Activated T-helper 1 cell treated with Interleukin-2 at 50 U/mL for 16 hours (primary cell): ENCODE measurements around the gene PTPRM.

Experiments
- DNase-seq: peaks from one replicate; pipeline ENCODE4 v3.0.0-alpha.2; 2020; ENCODE audit warnings: low read depth

PTPRM gene

GRCh38 chr18:7809455-7809854 is 242.3 kb downstream of the PTPRM start:
- DNase-seq: no peak

GRCh38 chr18:7809978-7810377 is 242.9 kb downstream of the PTPRM start:
- DNase-seq: no peak

GRCh38 chr18:7812431-7813063 is 245.4 kb downstream of the PTPRM start:
- DNase-seq: no peak

DNA sequence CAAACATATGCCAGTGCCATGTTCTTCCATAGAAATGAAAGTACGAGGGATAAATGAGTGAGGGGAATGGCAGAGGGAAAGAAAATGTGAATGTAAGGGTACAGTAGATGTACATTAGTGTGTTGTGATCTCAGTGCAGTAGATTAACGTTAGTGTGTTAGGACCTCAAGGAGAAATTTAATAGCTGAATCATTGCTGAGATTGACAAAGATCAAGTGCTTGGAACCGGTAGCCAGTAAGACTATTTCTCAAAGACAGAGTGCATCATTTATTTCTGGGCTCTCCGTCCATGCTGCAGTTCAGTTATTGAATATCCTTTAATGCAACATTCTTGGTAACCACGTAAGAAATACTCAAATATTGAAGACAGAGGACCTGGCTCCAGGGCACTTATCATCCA is 246.0 kb downstream of the PTPRM start:
- no peak for DNase-seq

GRCh38 chr18:7814754-7815315 is 247.7 kb downstream of the PTPRM start:
- no peak for DNase-seq

- DNase-seq: no peak
Measured at GRCh38 chr18:7815787-7816186, 248.7 kb downstream of the PTPRM start.

DNA sequence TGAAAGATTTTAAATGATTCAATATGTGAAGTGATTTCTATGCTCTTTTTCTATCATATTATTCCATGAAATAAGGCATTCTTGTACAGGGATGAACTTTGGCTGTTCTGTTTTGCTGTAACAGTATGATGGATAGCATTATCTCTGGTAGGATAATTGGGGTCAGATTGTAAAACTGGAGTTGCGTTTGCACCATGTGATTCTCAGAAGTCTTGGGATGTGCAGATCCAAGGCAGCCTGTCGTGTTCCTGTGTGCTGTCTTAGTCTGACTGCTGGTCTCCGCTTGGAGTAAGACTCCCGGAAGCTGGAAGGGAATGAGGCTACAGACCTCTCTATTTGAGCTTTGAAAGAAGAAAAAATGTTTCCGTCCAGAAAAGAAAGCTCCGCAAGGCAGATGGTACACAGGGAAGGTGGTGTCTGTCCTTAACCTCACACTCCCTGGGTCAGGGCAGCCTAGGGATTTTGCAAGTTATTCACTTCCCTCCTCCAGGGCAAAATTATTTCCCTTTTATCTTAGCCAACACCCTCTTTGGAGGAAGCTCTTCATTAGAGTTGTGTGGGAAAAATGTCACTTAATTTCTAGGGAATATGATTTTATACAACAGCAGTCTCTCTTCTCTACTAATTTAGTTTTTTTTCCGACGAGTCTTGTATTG is 250.6 kb downstream of the PTPRM start:
- no peak for DNase-seq

- DNase-seq: no peak
Measured at GRCh38 chr18:7821784-7822183, 254.7 kb downstream of the PTPRM start.

GRCh38 chr18:7822435-7823331 is 255.6 kb downstream of the PTPRM start:
- DNase-seq: no peak

DNA sequence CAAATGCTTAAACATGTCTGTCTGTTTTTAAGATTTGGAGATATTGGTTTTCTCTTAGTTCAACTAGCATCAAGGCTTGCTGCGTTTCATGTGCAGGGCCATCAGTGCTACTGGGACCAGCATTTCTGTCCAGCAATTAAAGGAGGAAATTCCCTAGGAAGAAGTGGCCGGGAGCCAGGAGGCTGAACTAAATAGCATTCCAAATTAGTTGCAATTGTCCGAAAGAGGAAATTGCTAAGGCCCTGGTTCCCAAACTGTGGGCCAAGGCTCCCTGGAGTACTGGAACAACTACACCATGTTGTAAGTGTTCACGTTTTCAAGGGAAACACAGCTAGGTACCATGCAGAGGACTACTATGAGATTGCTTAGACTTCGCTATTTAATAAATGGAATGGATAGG is 257.9 kb downstream of the PTPRM start:
- no peak for DNase-seq

DNA sequence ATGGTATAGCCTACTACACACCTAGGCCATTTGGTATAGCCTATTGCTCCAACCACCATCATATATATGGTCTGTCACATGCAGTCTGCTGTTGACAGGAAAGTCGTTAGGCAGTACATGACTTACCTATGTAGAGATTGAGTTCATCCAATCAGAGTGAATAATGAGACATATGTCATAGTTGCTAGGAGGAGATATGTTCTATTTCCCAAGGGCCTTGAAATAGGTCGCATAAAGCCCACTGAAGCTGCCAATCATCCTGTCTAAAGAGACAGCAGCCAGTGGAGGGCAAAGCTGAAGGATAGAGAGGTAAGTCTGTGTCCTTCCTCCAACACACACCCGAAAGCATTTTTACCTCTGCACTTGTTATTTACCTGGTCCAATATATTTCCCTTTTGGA is 263.4 kb downstream of the PTPRM start:
- no peak for DNase-seq

GRCh38 chr18:7839548-7839947 is 272.4 kb downstream of the PTPRM start:
- no peak for DNase-seq

- DNase-seq: no peak
Measured at GRCh38 chr18:7840411-7840810, 273.3 kb downstream of the PTPRM start.

DNA sequence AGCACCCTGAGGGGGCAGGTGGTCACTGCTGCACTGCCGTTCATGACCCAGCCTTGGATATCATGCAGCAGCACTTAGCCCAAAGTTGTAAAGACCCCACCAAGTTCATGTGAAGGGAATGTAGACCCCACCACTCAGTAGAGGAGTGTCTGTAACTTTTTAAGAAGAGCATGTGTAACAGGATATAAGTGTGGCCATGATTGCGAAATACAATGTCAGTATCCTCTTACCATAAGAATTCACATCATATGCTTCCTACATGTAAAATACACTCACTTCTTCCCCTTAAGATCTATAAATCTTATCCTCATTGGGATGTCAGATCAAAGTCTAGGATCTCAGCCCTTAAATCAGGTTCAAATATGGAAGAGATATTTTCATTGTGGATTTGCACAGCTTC is 276.9 kb downstream of the PTPRM start:
- no peak for DNase-seq

GRCh38 chr18:7844418-7844817 is 277.3 kb downstream of the PTPRM start:
- no peak for DNase-seq

DNA sequence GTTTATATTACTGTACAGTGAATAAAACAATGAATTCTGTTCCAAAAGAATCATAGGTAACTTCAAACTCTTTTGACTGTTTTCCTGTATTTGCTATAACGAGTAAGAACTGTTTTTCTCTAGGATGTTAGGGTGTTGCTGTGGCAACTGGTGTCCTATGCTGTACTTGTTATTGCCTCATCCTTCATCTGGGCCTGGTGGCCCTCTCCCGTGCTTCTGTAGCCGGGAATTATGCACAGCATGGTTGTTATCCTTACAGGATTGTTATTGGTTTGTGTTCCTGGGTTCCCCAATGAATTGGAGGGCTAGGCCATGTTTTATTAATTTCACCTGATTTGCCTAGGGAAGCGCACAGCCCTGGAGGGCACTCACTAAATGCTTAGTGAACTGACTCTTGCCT is 279.2 kb downstream of the PTPRM start:
- DNase-seq: no peak

GRCh38 chr18:7847357-7848053 is 280.4 kb downstream of the PTPRM start:
- no peak for DNase-seq

GRCh38 chr18:7848054-7848412 is 280.9 kb downstream of the PTPRM start:
- no peak for DNase-seq

DNA sequence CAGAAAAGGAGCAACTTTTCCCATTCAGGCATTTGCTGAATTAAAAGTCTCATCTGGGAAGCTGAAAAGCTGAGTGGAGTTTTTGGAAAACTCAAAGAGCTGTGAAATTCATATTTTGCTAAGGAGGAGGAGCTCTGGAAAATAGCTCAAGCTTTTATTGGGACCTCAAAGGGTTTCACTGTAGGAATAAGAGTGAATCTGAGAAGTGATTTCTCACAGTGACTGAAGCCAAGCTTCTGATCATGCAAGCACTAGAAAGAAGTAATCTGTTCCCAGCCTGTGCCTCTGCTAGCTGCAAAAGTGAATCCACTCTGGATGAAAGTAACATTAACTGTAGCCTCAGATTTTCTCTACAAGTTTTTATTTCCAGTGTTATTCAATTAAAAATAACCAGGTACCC is 283.3 kb downstream of the PTPRM start:
- no peak for DNase-seq

GRCh38 chr18:7855028-7855427 is 287.9 kb downstream of the PTPRM start:
- DNase-seq: no peak

GRCh38 chr18:7855671-7856070 is 288.6 kb downstream of the PTPRM start:
- DNase-seq: no peak

GRCh38 chr18:7856116-7856515 is 289.0 kb downstream of the PTPRM start:
- no peak for DNase-seq
